Stomach (tissue), 9 donors: ENCODE data around the gene DOCK4. TPM values are rescaled to one million over a fixed set of nuclear protein-coding genes. Genes with fewer than 3 reads are reported as not detected.
A peak's percentile ranks its signal among the peaks of the same experiment; 100 is the strongest.

Experiments used
- DNase-seq, 2 donors: peaks; one replicate each; pipeline versions ENCODE4 v3.0.0 to v3.0.0-alpha.2; 2013 to 2019
- H3K27ac ChIP-seq, 5 donors: fragments of 200-600 bp in 4 of 5; sonication (generic) in 4 of 5; one replicate each; pipeline ENCODE4 v1.5.1; 2013 to 2019; ENCODE audit warnings: mild to moderate bottlenecking in 1 of 5, moderate library complexity in 1 of 5
- H3K27me3 ChIP-seq, 3 donors: fragments of 200-600 bp; sonication (generic); one replicate each; pipeline ENCODE4 v1.5.1; 2017 to 2019; ENCODE audit warnings: mixed run types in 1 of 3
- H3K36me3 ChIP-seq, 4 donors: fragments of 200-600 bp; sonication (generic); 1 replicate in 3 of 4; 2 replicates in 1 of 4; pipeline ENCODE4 v1.5.1; 2016 to 2019
- H3K4me1 ChIP-seq, 4 donors: fragments of 200-600 bp; sonication (generic); one replicate each; pipeline ENCODE4 v1.5.1; 2016 to 2019
- H3K4me3 ChIP-seq, 4 donors: fragments of 200-600 bp; sonication (generic) in 3 of 4; one replicate each; pipeline ENCODE4 v1.5.1; 2016 to 2019; ENCODE audit warnings: mild to moderate bottlenecking in 1 of 4
- H3K9me3 ChIP-seq, 4 donors: fragments of 200-600 bp; sonication (generic); one replicate each; pipeline ENCODE4 v1.5.1; 2016 to 2019
- CTCF ChIP-seq, 7 experiments: fragments of 450-650 bp in 4 of 7; fragments of 200-600 bp in 3 of 7; sonication (generic) in 3 of 7; IDR thresholded peaks; one replicate each; pipeline ENCODE4 v1.5.1; 2016 to 2019; ENCODE audit warnings: antibody characterized with exemption in 7 of 7, control low read depth in 2 of 7, mild to moderate bottlenecking in 1 of 7
- EP300 ChIP-seq: sonication (generic); formaldehyde crosslinking; IDR thresholded peaks from one replicate; pipeline ENCODE4 v1.6.1; 2017; ENCODE audit warnings: antibody characterized with exemption
- POLR2A ChIP-seq, 4 donors: fragments of 450-650 bp; IDR thresholded peaks; one replicate each; pipeline ENCODE4 v1.6.1; 2016; ENCODE audit warnings: antibody characterized with exemption in 4 of 4, control low read depth in 2 of 4, mild to moderate bottlenecking in 1 of 4, moderate library complexity in 1 of 4
- POLR2AphosphoS5 ChIP-seq, 3 donors: sonication (generic); formaldehyde crosslinking; IDR thresholded peaks; one replicate each; pipeline ENCODE4 v1.6.1; 2016; ENCODE audit warnings: antibody characterized with exemption in 3 of 3
- WGBS, 5 donors: extraction: QIAGEN DNeasy Blood & Tissue Kit in 3 of 5; methylation state at CpG; one replicate each; pipeline versions ENCODE4 v1.1.5 to v1.1.7; 2013 to 2018; 5-methylcytosine and 5-hydroxymethylcytosine counted together
- intact Hi-C: fragments of 100-400 bp; cut with DNase I; formaldehyde crosslinking; loops from one replicate; pipeline ENCODE4 v1.15.1; 2023; ENCODE audit warnings: low total_unique reads
- polyA plus RNA-seq, 3 donors: library from polyadenylated mRNA; stranded (reverse); fragments of 200-250 nt; gene quantifications; one replicate each; pipeline ENCODE4 v1.2.3, GENCODE V29; 2013
- total RNA-seq, 5 donors: library from RNA; depleted of rRNA; stranded (reverse); fragments of >200 nt; gene quantifications; one replicate each; pipeline versions ENCODE4 v1.1.0 to v1.2.3, GENCODE V29; 2014 to 2016
- donor health status: healthy with polysubstance abuse.
- donor health status: Bipolar disorder and iron deficiency.
- donor health status: healthy.

DOCK4 gene
- total and polyA plus RNA-seq, 8 donors: 1.1 to 54.9 (median 16.4) TPM

- no peaks in the 10 kb centered on the region for H3K27me3 ChIP-seq
- H3K9me3 ChIP-seq: no peaks in the 10 kb centered on the region
- H3K4me3 ChIP-seq: no peak overlapping the region
- H3K27ac ChIP-seq: no peak overlapping the region
- peaks cover 0 to 19% (median 9%) of the 10 kb centered on the region in 4 donors for H3K36me3 ChIP-seq
- no peaks in the 10 kb centered on the region for H3K4me1 ChIP-seq
- WGBS, 5 donors: 65 to 77% (median 71%) methylated on average over 3 of the region's 3 CpGs
- TF ChIP-seq EP300 (no peak), CTCF (IDR thresholded peaks at IDR 0.05) (no peak), POLR2AphosphoS5 (IDR thresholded peaks at IDR 0.05) (no peak), POLR2A (IDR thresholded peaks at IDR 0.05) (no peak)
- peak in 1 of 2 donors; percentile 14 for DNase-seq
- intact Hi-C loops: no loop called here
Observed at GRCh38 chr7:111840528-111840927, 365.7 kb downstream of the DOCK4 start.

- DNase-seq: no peak
- H3K4me3 ChIP-seq: no peak overlapping the region
- H3K4me1 ChIP-seq: no peaks in the 10 kb centered on the region
- no peak overlapping the region for H3K27ac ChIP-seq
- H3K36me3 ChIP-seq: peaks cover 0 to 11% (median 5%) of the 10 kb centered on the region in 4 donors
- no peaks in the 10 kb centered on the region for H3K9me3 ChIP-seq
- TF ChIP-seq CTCF (IDR thresholded peaks at IDR 0.05) (no peak), POLR2A (IDR thresholded peaks at IDR 0.05) (no peak), POLR2AphosphoS5 (IDR thresholded peaks at IDR 0.05) (no peak), EP300 (no peak)
- intact Hi-C loops: no loop called here
- H3K27me3 ChIP-seq: no peaks in the 10 kb centered on the region
Observed at GRCh38 chr7:111839261-111839660, 366.9 kb downstream of the DOCK4 start.

- H3K36me3 ChIP-seq: no peaks in the 10 kb centered on the region
- H3K27ac ChIP-seq: no peak overlapping the region
- TF ChIP-seq POLR2AphosphoS5 (IDR thresholded peaks at IDR 0.05) (no peak), CTCF (IDR thresholded peaks at IDR 0.05) (no peak), EP300 (no peak), POLR2A (IDR thresholded peaks at IDR 0.05) (no peak)
- no peaks in the 10 kb centered on the region for H3K4me1 ChIP-seq
- intact Hi-C loops: no loop called here
- H3K27me3 ChIP-seq: no peaks in the 10 kb centered on the region
- H3K9me3 ChIP-seq: no peaks in the 10 kb centered on the region
- 77 to 86% (median 83%) methylated on average over 1 of the region's 1 CpG for WGBS, 5 donors
- no peak for DNase-seq
- no peak overlapping the region for H3K4me3 ChIP-seq
Observed at GRCh38 chr7:111836592-111836991, 369.6 kb downstream of the DOCK4 start.

- Histone ChIP-seq H3K4me3 (no peak overlapping the region), H3K4me1 (no peaks in the 10 kb centered on the region), H3K9me3 (no peaks in the 10 kb centered on the region), H3K27me3 (no peaks in the 10 kb centered on the region), H3K27ac (no peak overlapping the region), H3K36me3 (no peaks in the 10 kb centered on the region)
- intact Hi-C loops: no loop called here
- TF ChIP-seq POLR2AphosphoS5 (IDR thresholded peaks at IDR 0.05) (no peak), CTCF (IDR thresholded peaks at IDR 0.05) (no peak), EP300 (no peak), POLR2A (IDR thresholded peaks at IDR 0.05) (no peak)
- DNase-seq: no peak
Observed at GRCh38 chr7:111835066-111835465, 371.1 kb downstream of the DOCK4 start.
